Astrocyte of the cerebellum (primary cell): ENCODE data around the gene ATXN7.
A peak's percentile ranks its signal among the peaks of the same experiment; 100 is the strongest.

Experiments
- DNase-seq: peaks from one replicate; pipeline ENCODE4 v3.0.0-alpha.2; 2011; ENCODE audit warnings: low read depth
- H3K4me3 ChIP-seq: 2 replicates; pipeline ENCODE4 v1.5.1; 2011; ENCODE audit warnings: mild to moderate bottlenecking, low read depth, low read length, moderate library complexity
- CTCF ChIP-seq: IDR thresholded peaks from 2 replicates; pipeline ENCODE4 v1.5.1; 2012; ENCODE audit warnings: low read length, low read depth, moderate library complexity, mild to moderate bottlenecking; ENCODE audit errors: missing control alignments
- in situ Hi-C: cut with HindIII; loops from 2 replicates; pipeline ENCODE4 v1.10.0; 2017; ENCODE audit warnings: low sequenced_read_pairs

ATXN7 gene

DNA sequence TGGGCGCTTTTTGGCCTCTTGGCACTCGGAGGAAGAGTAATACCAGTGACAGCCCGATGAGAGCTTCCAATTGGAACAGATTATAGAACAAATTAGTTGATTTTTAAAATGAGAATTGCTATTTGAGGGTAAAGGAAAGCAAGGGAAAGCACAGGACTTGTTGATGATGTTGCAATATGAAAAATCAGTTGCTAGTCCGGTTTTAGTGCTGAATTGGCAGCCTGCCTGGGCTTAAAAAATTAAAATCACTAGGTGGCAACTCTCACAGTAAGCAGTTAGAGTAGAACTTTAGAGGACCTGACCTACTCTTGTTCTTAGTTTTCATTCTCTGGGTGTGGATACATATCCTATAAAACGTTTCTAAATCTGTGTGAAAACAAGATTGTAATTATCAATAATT is 50.6 kb downstream of the ATXN7 start:
- in situ Hi-C loops: no loop called here
- no peak for TF ChIP-seq CTCF
- DNase-seq: peak; percentile 16
- H3K4me3 ChIP-seq: no peak overlapping the region

- TF ChIP-seq CTCF: no peak
- in situ Hi-C loops: no loop called here
- no peak overlapping the region for H3K4me3 ChIP-seq
- peak; percentile 9 for DNase-seq
Observed at GRCh38 chr3:63918321-63918720, 54.7 kb downstream of the ATXN7 start.

- no peak for DNase-seq
- no peak overlapping the region for H3K4me3 ChIP-seq
- in situ Hi-C loops: no loop called here
- TF ChIP-seq CTCF: no peak
Observed at GRCh38 chr3:63920001-63920400, 56.3 kb downstream of the ATXN7 start.

DNA sequence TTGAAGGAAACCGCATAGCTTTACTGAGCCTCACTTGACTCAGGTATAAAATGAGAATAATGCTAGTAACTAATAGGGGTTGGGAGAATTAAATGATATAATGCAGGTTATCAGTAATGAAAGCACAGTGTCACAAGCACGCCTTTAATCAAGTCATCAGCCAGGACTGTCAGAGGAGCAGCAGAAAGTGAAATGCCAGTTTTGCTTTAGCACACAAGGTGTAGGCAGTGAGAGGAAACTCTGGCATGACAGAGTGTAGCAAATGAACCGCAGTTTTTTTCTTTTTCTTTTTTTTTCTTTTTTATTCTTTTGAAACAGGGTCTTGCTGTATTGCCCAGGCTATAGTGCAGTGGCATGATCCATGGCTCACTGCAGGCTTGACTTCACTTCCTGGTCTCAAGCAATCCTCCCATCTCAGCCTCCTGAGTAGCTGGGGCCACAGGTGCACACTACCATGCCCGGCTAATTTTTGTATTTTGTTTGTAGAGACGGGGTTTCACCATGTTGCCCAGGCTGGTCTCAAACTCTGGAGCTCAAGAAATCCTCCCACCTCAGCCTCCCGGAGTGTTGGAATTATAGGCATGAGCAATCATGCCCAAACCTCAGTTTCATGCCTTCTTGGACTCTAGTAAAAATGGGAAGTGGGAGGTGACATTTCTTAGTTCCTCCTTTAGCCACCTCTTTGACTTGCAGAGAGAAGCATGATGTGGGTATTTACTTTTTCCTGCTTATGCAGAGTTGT is 58.2 kb downstream of the ATXN7 start:
- no peak overlapping the region for H3K4me3 ChIP-seq
- in situ Hi-C loops: no loop called here
- DNase-seq: no peak
- no peak for TF ChIP-seq CTCF

DNA sequence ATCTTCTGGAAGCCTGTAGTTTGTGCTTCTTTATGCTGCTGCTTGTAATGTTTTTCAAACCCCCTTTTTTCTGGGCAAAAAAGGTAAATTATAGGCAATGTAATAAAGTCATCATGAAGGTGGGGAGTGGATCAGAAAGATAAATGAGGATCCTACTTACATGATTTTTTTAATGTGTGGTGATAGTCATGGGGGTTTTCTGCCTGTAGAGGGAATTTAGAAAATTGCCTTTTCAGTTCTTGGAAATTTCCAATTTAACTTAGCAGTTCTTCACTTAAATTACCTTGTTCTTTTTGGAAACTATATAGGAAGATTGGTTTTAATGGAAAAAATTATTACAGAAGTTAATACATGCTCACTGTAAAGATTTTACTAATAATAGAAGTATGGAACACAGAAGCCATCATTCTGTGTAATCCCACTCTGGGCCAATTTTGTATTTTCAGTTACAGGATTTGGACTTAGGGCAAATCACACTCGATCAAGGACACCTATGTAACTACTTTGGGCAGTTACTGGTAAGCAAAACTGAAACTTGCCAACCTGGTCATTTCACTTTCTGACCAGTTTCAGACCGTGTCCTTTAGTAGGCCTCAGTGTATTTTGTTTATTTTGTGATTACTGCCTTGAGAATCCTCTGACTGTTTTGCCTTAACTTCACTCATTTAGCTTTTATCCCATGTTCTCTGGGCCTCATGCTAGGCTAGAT is 59.0 kb downstream of the ATXN7 start:
- no peak for TF ChIP-seq CTCF
- in situ Hi-C loops: no loop called here
- no peak for DNase-seq
- H3K4me3 ChIP-seq: no peak overlapping the region

DNA sequence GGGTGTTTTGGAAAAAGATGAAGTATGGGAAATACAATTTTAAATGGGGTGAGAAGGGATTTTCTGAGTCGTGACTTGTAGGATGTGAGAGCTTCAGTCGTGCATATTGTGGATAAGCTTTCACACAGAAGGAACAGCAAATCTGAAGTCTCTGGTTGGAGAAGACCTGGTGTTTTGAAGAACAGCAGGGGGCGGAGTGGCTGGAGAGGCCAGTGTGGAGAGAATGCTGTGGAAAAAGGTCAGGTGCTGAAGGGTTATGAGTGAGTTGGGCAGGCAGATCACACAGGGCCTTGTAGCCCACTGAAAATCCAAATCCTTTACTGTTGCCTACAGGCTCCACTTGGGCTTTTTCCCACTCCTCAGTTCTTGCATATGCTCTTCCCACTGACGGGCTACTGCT is 62.6 kb downstream of the ATXN7 start:
- DNase-seq: no peak
- no peak for TF ChIP-seq CTCF
- in situ Hi-C loops: no loop called here
- no peak overlapping the region for H3K4me3 ChIP-seq
